ENCODE results near the gene ODC1.
"Not testable (repeated sequence)": the region's sequence is repeated elsewhere in the genome, so short reads cannot be mapped to it uniquely, and the experiment has no call there.

ODC1 gene

GRCh38 chr2:10452312-10452711 is 4.2 kb upstream of the ODC1 start:
- DNase-seq = no peak

- DNase-seq = no peak
Observed at GRCh38 chr2:10451819-10452218, 3.7 kb upstream of the ODC1 start.

GRCh38 chr2:10449838-10450691 is 1.9 kb upstream of the ODC1 start:
- DNase-seq = no peak

GRCh38 chr2:10449486-10449831 is 1.3 kb upstream of the ODC1 start:
- DNase-seq = peak; percentile 42

- peak; percentile 96 for DNase-seq
Observed at GRCh38 chr2:10448576-10449485, 704 bp upstream of the ODC1 start.

- DNase-seq = peak; percentile 68
Observed at GRCh38 chr2:10447300-10447894, 730 bp downstream of the ODC1 start.

- no peak for DNase-seq
Observed at GRCh38 chr2:10446631-10447030, 1.5 kb downstream of the ODC1 start.

GRCh38 chr2:10444463-10444862 is 3.7 kb downstream of the ODC1 start:
- DNase-seq = no peak

GRCh38 chr2:10442469-10443126 is 5.5 kb downstream of the ODC1 start:
- DNase-seq = not testable (repeated sequence)

- DNase-seq = no peak
Observed at GRCh38 chr2:10441948-10442347, 6.2 kb downstream of the ODC1 start.

- DNase-seq = no peak
Observed at GRCh38 chr2:10440736-10441135, 7.4 kb downstream of the ODC1 start.

- DNase-seq = no peak
Observed at GRCh38 chr2:10439971-10440370, 8.2 kb downstream of the ODC1 start.

- DNase-seq = no peak
Observed at GRCh38 chr2:10439185-10439879, 8.8 kb downstream of the ODC1 start.

GRCh38 chr2:10438688-10439087 is 9.4 kb downstream of the ODC1 start:
- DNase-seq = no peak

GRCh38 chr2:10437806-10438205 is 10.3 kb downstream of the ODC1 start:
- DNase-seq = no peak

- no peak for DNase-seq
Observed at GRCh38 chr2:10436583-10437110, 11.5 kb downstream of the ODC1 start.

GRCh38 chr2:10435820-10436204 is 12.3 kb downstream of the ODC1 start:
- DNase-seq = no peak

- peak; percentile 94 for DNase-seq
Observed at GRCh38 chr2:10434886-10435819, 13.0 kb downstream of the ODC1 start.

GRCh38 chr2:10433947-10434885 is 13.9 kb downstream of the ODC1 start:
- DNase-seq = no peak

Measured in hematopoietic multipotent progenitor cell treated with erythropoietin and hydrocortisone succinate and interleukin-3 and kit ligand, for 4 days (in vitro differentiated cells).